DND-41 (cell line): ENCODE measurements around the gene GABBR1.

Experiments used
- ATAC-seq: fragments of 200-7000 bp; cut with Tn5 transposase; 3 replicates; pipeline ENCODE4 v1.9.1; 2021; ENCODE audit warnings: low read depth; ENCODE audit not compliant: insufficient read depth
- DNase-seq: peaks from one replicate; pipeline ENCODE4 v3.0.0-alpha.2; 2020
- H2AFZ ChIP-seq: 2 replicates; pipeline ENCODE4 v1.6.0; 2012; ENCODE audit warnings: low read depth, low read length
- H3K27ac ChIP-seq: 2 replicates; pipeline ENCODE4 v1.5.1; 2012; ENCODE audit warnings: low read length, inconsistent platforms
- H3K27me3 ChIP-seq: fragments of 200-600 bp; sonication (generic); 2 replicates; pipeline ENCODE4 v1.6.0; 2012; ENCODE audit warnings: low read length, mild to moderate bottlenecking, inconsistent platforms; ENCODE audit not compliant: insufficient read depth, poor library complexity
- H3K36me3 ChIP-seq: 2 replicates; pipeline ENCODE4 v1.5.1; 2012; ENCODE audit warnings: low read length, inconsistent platforms; ENCODE audit not compliant: insufficient read depth
- H3K4me1 ChIP-seq: 2 replicates; pipeline ENCODE4 v1.5.1; 2012; ENCODE audit warnings: mild to moderate bottlenecking, low read length; ENCODE audit not compliant: insufficient read depth
- H3K4me2 ChIP-seq: 2 replicates; pipeline ENCODE4 v1.6.0; 2012; ENCODE audit warnings: mild to moderate bottlenecking, moderate library complexity, low read length, inconsistent platforms; ENCODE audit not compliant: insufficient read depth
- H3K4me3 ChIP-seq, 2 experiments: fragments of 200-600 bp in 1 of 2; shearing (Covaris generic) in 1 of 2; 2 replicates each; pipeline ENCODE4 v1.5.1; 2012 to 2016; ENCODE audit warnings: inconsistent platforms in 2 of 2, low read length in 2 of 2, mild to moderate bottlenecking in 2 of 2, low read depth in 1 of 2, moderate library complexity in 1 of 2
- H3K79me2 ChIP-seq: 2 replicates; pipeline ENCODE4 v1.6.0; 2012; ENCODE audit warnings: low read length, inconsistent platforms; ENCODE audit not compliant: insufficient read depth
- H3K9ac ChIP-seq: 2 replicates; pipeline ENCODE4 v1.6.0; 2012; ENCODE audit warnings: low read depth, mild to moderate bottlenecking, inconsistent platforms, low read length, moderate library complexity
- H3K9me3 ChIP-seq: 2 replicates; pipeline ENCODE4 v1.5.1; 2012; ENCODE audit warnings: low read length, moderate library complexity, mild to moderate bottlenecking, inconsistent platforms; ENCODE audit not compliant: insufficient read depth, severe bottlenecking
- H4K20me1 ChIP-seq: 2 replicates; pipeline ENCODE4 v1.6.0; 2012; ENCODE audit warnings: low read length; ENCODE audit not compliant: insufficient read depth
- EZH2 ChIP-seq: IDR thresholded peaks from 3 replicates; pipeline ENCODE4 v1.6.1; 2012; ENCODE audit warnings: borderline replicate concordance, low read depth, mild to moderate bottlenecking, moderate library complexity, low read length, inconsistent platforms; ENCODE audit not compliant: severe bottlenecking
- TF ChIP-seq, protein P1 (sequence below): IDR thresholded peaks from 2 replicates; pipeline ENCODE4 v1.5.1; 2012; ENCODE audit warnings: borderline replicate concordance, low read length, moderate library complexity, mild to moderate bottlenecking; ENCODE audit not compliant: poor library complexity, severe bottlenecking; ENCODE audit errors: extremely low read depth

Gene GABBR1

DNA sequence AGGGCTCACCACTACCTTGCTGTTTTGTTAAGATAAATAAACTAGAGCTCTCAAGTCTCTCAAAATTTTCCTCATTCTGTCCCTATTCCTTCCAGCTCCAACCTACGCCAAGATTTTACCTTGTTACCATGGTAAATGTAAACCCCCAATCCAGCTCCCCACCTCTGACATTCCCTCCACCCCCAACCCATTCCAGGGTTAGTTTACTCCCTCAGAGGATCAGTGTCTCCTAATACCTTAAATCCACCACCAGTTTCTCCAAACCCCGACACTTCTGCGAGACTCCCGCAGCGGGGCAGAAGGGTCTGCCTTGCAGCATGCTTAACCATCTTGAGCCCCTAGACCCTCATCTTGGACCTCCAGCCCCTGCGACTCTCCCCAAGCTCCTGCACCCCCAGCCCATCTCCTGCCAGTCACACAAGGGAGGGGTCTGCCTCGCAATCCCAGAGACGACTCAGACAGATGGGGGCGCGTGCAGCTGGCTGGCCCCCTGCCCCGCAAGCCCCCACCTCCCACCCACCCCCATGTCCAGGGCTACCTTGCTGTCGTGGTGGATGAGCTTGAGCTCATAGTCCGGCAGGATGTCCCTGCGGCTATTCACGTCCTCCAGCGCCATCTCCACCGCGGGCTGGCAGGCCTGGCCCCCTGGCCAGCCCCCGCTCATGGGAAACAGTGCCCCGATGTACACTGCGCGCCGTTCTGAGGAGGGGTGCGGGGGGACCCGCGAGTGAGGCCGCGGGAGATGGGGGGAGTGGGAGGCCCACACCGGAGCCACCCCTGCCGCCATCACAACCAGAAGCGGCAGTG is 5.8 kb downstream of the GABBR1 start:
- no peak overlapping the region for H3K27ac ChIP-seq
- 0 out of 2 replicates have a peak, but pooled peaks cover 7% of the 10 kb centered on the region for H4K20me1 ChIP-seq
- H3K4me2 ChIP-seq: no peak overlapping the region
- H3K4me1 ChIP-seq: peaks cover 38% of the 10 kb centered on the region
- TF ChIP-seq EZH2: no peak
- TF ChIP-seq, protein P1, sequence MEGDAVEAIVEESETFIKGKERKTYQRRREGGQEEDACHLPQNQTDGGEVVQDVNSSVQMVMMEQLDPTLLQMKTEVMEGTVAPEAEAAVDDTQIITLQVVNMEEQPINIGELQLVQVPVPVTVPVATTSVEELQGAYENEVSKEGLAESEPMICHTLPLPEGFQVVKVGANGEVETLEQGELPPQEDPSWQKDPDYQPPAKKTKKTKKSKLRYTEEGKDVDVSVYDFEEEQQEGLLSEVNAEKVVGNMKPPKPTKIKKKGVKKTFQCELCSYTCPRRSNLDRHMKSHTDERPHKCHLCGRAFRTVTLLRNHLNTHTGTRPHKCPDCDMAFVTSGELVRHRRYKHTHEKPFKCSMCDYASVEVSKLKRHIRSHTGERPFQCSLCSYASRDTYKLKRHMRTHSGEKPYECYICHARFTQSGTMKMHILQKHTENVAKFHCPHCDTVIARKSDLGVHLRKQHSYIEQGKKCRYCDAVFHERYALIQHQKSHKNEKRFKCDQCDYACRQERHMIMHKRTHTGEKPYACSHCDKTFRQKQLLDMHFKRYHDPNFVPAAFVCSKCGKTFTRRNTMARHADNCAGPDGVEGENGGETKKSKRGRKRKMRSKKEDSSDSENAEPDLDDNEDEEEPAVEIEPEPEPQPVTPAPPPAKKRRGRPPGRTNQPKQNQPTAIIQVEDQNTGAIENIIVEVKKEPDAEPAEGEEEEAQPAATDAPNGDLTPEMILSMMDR: no peak
- ATAC-seq (no peak), DNase-seq (no peak)
- no peak overlapping the region for H3K4me3 ChIP-seq
- H3K9ac ChIP-seq: no peak overlapping the region
- no peak overlapping the region for H2AFZ ChIP-seq
- H3K79me2 ChIP-seq: no peaks in the 10 kb centered on the region
- H3K27me3 ChIP-seq: no peaks in the 10 kb centered on the region
- H3K36me3 ChIP-seq: peaks cover 11% of the 10 kb centered on the region; the same call in 1 of the 2 replicates
- no peaks in the 10 kb centered on the region for H3K9me3 ChIP-seq

DNA sequence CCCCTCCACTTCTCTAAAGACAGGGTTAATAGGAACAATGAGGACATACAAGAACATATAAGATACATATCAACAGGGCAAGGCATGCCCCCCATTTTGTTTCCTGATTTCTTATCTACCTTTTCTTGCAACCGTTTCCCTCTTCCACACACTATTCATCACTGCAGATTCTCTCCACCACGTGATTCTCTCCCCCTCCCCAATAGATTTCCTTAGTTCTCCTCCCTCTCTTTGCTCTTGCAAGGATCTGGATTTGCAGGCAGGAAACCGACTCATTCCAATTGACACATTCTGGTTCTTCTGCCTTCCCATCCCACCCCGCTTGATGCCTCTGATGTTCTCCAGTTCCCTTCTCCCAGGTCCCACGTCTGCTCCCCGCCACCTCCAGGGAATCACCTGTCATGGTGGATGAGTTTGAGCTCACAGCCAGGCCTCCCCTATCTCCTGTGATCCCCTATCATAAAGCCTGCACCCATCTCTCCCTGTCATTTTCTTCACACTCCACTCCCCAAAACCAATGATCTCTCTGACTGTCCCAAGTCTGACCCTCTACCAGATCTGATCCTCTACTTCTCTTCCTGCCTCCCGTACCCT is 7.5 kb downstream of the GABBR1 start:
- Histone ChIP-seq H3K79me2 (no peaks in the 10 kb centered on the region), H3K36me3 (peaks cover 20% of the 10 kb centered on the region), H3K9ac (no peak overlapping the region), H3K27me3 (no peaks in the 10 kb centered on the region), H3K4me3 (no peak overlapping the region), H3K9me3 (no peaks in the 10 kb centered on the region), H3K4me2 (no peak overlapping the region), H4K20me1 (0 out of 2 replicates have a peak, but pooled peaks cover 3% of the 10 kb centered on the region), H3K4me1 (peaks cover 24% of the 10 kb centered on the region), H2AFZ (no peak overlapping the region), H3K27ac (no peak overlapping the region)
- ATAC-seq (no peak), DNase-seq (no peak)
- no peak for TF ChIP-seq EZH2
- TF ChIP-seq, protein P1: no peak

DNA sequence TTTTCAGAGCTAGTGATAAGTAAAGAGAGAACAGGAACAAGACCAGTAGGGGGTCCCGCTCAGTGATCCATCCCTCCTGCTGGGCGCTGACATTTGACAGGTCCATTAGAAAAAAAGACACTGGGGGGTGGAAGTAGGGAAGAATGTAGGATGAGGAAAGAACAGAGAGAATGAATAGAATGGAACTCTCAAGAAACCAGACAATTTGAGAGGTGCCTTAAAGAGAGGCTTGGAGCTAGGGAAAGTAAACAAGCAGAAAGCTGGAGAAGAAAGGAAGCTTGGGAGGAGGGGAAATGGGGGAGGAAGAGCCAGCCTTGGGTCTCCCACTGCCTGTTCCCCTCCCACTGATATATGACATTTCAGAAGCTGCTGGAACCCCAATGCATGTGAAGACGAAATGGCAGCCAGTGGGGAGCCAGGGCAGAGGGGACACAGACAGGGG is 8.4 kb downstream of the GABBR1 start:
- ATAC-seq: no peak
- Histone ChIP-seq H3K36me3 (peaks cover 26% of the 10 kb centered on the region), H3K4me1 (peaks cover 15% of the 10 kb centered on the region), H3K79me2 (no peaks in the 10 kb centered on the region), H2AFZ (no peak overlapping the region), H3K9ac (no peak overlapping the region), H3K4me2 (no peak overlapping the region), H4K20me1 (no peaks in the 10 kb centered on the region), H3K9me3 (no peaks in the 10 kb centered on the region), H3K4me3 (no peak overlapping the region), H3K27me3 (no peaks in the 10 kb centered on the region), H3K27ac (no peak overlapping the region)
- no peak for DNase-seq
- TF ChIP-seq, protein P1: no peak
- no peak for TF ChIP-seq EZH2
